Transverse colon (tissue), 4 donors: ENCODE measurements around the gene TCOF1.

ENCODE experiments used
- EP300 ChIP-seq: sonication (generic); formaldehyde crosslinking; IDR thresholded peaks from one replicate; pipeline ENCODE4 v1.6.1; 2017; ENCODE audit warnings: antibody characterized with exemption, low read depth
- POLR2AphosphoS5 ChIP-seq, 3 donors: sonication (generic); formaldehyde crosslinking; IDR thresholded peaks; one replicate each; pipeline ENCODE4 v1.6.1; 2016; ENCODE audit warnings: antibody characterized with exemption in 3 of 3
- TF ChIP-seq, protein P1 (sequence below), 5 experiments: fragments of 200-600 bp in 3 of 5; fragments of 450-650 bp in 2 of 5; sonication (generic) in 3 of 5; IDR thresholded peaks; 1 replicate in 2 of 5; 2 replicates in 3 of 5; pipeline ENCODE4 v1.5.1; 2016 to 2017; ENCODE audit warnings: antibody characterized with exemption in 5 of 5, inconsistent platforms in 3 of 5, mild to moderate bottlenecking in 2 of 5, moderate library complexity in 1 of 5

DNA sequence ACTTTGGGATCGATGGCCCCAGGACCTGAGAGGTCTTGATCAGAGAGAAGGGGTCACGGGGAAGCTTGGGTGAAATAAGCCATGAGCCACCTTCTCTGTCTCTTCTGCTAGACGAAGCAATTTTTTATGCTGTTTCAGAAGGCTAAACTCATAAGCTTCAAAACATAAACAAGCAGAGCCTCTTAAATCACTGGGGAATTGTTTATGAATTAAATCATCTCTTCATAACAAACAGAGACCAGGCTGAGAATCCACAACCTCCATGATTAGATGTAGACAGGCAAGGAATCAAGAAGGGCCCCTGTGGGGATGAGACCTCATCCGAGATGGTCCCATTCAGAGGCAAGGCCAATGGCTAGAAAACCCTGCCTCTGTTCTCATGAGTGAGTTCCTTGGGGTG is 21.7 kb upstream of the TCOF1 start:
- TF ChIP-seq, protein P1, sequence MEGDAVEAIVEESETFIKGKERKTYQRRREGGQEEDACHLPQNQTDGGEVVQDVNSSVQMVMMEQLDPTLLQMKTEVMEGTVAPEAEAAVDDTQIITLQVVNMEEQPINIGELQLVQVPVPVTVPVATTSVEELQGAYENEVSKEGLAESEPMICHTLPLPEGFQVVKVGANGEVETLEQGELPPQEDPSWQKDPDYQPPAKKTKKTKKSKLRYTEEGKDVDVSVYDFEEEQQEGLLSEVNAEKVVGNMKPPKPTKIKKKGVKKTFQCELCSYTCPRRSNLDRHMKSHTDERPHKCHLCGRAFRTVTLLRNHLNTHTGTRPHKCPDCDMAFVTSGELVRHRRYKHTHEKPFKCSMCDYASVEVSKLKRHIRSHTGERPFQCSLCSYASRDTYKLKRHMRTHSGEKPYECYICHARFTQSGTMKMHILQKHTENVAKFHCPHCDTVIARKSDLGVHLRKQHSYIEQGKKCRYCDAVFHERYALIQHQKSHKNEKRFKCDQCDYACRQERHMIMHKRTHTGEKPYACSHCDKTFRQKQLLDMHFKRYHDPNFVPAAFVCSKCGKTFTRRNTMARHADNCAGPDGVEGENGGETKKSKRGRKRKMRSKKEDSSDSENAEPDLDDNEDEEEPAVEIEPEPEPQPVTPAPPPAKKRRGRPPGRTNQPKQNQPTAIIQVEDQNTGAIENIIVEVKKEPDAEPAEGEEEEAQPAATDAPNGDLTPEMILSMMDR (IDR thresholded peaks at IDR 0.05): no peak
- TF ChIP-seq EP300: no peak
- no peak for TF ChIP-seq POLR2AphosphoS5 (IDR thresholded peaks at IDR 0.05)
